ENCODE measurements around the gene TMEM240. TPM values are rescaled to one million over a fixed set of nuclear protein-coding genes. Genes with fewer than 3 reads are reported as not detected.

Gene TMEM240
- total RNA-seq, 4 donors from 2014 or later = 1.0 to 1.7 (median 1.1) TPM; not detected in 1

GRCh38 chr1:1551524-1552262 is 11.3 kb upstream of the TMEM240 start:
- DNase-seq (ENCODE audit: low spot score in 2 of 2) = peak in 1 of 2 donors; percentile 70
- H3K36me3 ChIP-seq = no peaks in the 10 kb centered on the region
- no peak overlapping the region for H3K27ac ChIP-seq
- TF ChIP-seq CTCF (IDR thresholded peaks at IDR 0.05) (no peak), POLR2A (IDR thresholded peaks at IDR 0.05) (no peak), POLR2AphosphoS5 (IDR thresholded peaks at IDR 0.05) (no peak), EP300 (IDR thresholded peaks at IDR 0.05) (no peak)
- 77% methylated on average over 17 of the region's 33 CpGs for WGBS
- no peak overlapping the region for H3K4me3 ChIP-seq
- no peaks in the 10 kb centered on the region for H3K9me3 ChIP-seq
- H3K4me1 ChIP-seq = peaks cover 19% of the 10 kb centered on the region
- H3K27me3 ChIP-seq = no peaks in the 10 kb centered on the region

DNA sequence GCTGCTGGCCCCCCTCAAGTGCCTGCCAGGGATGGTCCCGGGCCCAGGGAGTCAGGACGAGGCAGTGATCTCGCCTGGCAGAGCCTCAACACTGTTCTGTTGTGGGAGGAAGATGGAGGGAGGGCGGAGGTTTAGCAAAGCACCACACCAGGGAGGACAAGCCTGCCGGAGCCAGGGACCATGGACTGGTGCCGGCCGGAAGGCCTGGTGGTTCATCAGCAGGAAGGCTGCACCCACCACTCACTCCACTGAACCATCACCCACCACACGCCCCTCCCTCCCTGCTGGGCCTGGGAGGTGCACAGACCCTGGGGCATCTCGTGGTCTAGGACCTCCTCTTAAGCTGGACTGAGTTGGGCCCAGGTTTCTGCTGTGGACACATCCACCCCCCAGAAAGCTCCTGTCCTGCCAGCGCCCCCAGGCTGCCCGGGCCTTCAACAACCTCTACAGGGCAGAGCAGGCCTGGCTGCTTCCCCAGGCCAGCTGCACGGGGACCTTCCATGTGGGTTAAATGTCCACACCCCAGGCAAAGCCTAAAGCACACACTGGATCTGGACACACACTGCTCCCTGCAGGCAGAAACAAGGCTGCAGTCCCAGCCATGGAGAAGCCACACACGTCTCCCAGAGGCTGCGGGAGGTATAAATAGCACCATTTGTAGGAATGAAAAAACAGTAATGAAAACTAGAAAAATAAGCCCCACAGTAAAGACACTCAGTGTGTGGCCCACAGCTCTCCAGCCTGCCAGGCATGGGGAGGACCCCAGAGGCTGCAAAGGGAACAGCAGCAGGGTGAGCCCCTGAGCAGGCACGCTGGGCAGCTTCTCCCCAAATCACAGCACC is 10.4 kb upstream of the TMEM240 start:
- TF ChIP-seq CTCF (IDR thresholded peaks at IDR 0.05) (peak in 1 of 2 donors; percentile 31), EP300 (IDR thresholded peaks at IDR 0.05) (no peak)
- DNase-seq (ENCODE audit: low spot score in 2 of 2) = no peak
- Histone ChIP-seq H3K27ac (no peak overlapping the region), H3K4me3 (no peak overlapping the region), H3K9me3 (no peaks in the 10 kb centered on the region), H3K4me1 (peaks cover 19% of the 10 kb centered on the region), H3K27me3 (no peaks in the 10 kb centered on the region), H3K36me3 (no peaks in the 10 kb centered on the region)
- WGBS = 53% methylated on average over 14 of the region's 15 CpGs

GRCh38 chr1:1550087-1550486 is 9.7 kb upstream of the TMEM240 start:
- Histone ChIP-seq H3K27me3 (no peaks in the 10 kb centered on the region), H3K36me3 (no peaks in the 10 kb centered on the region), H3K4me3 (no peak overlapping the region), H3K27ac (no peak overlapping the region), H3K9me3 (no peaks in the 10 kb centered on the region), H3K4me1 (peaks cover 19% of the 10 kb centered on the region)
- DNase-seq (ENCODE audit: low spot score in 2 of 2) = no peak
- TF ChIP-seq CTCF (IDR thresholded peaks at IDR 0.05) (no peak), POLR2A (IDR thresholded peaks at IDR 0.05) (no peak), EP300 (IDR thresholded peaks at IDR 0.05) (no peak), POLR2AphosphoS5 (IDR thresholded peaks at IDR 0.05) (no peak)
- 74% methylated on average over 7 of the region's 7 CpGs for WGBS

- H3K27ac ChIP-seq = no peak overlapping the region
- peaks cover 10% of the 10 kb centered on the region for H3K4me1 ChIP-seq
- DNase-seq (ENCODE audit: low spot score in 2 of 2) = no peak
- H3K27me3 ChIP-seq = no peaks in the 10 kb centered on the region
- no peak overlapping the region for H3K4me3 ChIP-seq
- H3K36me3 ChIP-seq = no peaks in the 10 kb centered on the region
- no peaks in the 10 kb centered on the region for H3K9me3 ChIP-seq
- no peak for TF ChIP-seq POLR2AphosphoS5 (IDR thresholded peaks at IDR 0.05)
- no peak for TF ChIP-seq CTCF (IDR thresholded peaks at IDR 0.05)
- TF ChIP-seq EP300 (IDR thresholded peaks at IDR 0.05) = no peak
- TF ChIP-seq POLR2A (IDR thresholded peaks at IDR 0.05) = no peak
- WGBS = 73% methylated on average over 8 of the region's 14 CpGs
Observed at GRCh38 chr1:1548591-1548990, 8.2 kb upstream of the TMEM240 start.

GRCh38 chr1:1547476-1547875 is 7.1 kb upstream of the TMEM240 start:
- 73% methylated on average over 18 of the region's 19 CpGs for WGBS
- Histone ChIP-seq H3K27me3 (no peaks in the 10 kb centered on the region), H3K4me3 (no peak overlapping the region), H3K9me3 (no peaks in the 10 kb centered on the region), H3K27ac (no peak overlapping the region), H3K4me1 (peaks cover 16% of the 10 kb centered on the region), H3K36me3 (peaks cover 11% of the 10 kb centered on the region)
- DNase-seq (ENCODE audit: low spot score in 2 of 2) = no peak
- TF ChIP-seq EP300 (IDR thresholded peaks at IDR 0.05) (no peak), POLR2AphosphoS5 (IDR thresholded peaks at IDR 0.05) (no peak), CTCF (IDR thresholded peaks at IDR 0.05) (no peak), POLR2A (IDR thresholded peaks at IDR 0.05) (no peak)
